Stomach (tissue), 9 donors: ENCODE measurements around the gene RTN3. TPM values are rescaled to one million over a fixed set of nuclear protein-coding genes. Genes with fewer than 3 reads are reported as not detected.

ENCODE experiments used
- DNase-seq, 2 donors: peaks; one replicate each; pipeline versions ENCODE4 v3.0.0 to v3.0.0-alpha.2; 2013 to 2019
- H3K27ac ChIP-seq, 5 donors: fragments of 200-600 bp in 4 of 5; sonication (generic) in 4 of 5; one replicate each; pipeline ENCODE4 v1.5.1; 2013 to 2019; ENCODE audit warnings: mild to moderate bottlenecking in 1 of 5, moderate library complexity in 1 of 5
- H3K27me3 ChIP-seq, 3 donors: fragments of 200-600 bp; sonication (generic); one replicate each; pipeline ENCODE4 v1.5.1; 2017 to 2019; ENCODE audit warnings: mixed run types in 1 of 3
- H3K36me3 ChIP-seq, 4 donors: fragments of 200-600 bp; sonication (generic); 1 replicate in 3 of 4; 2 replicates in 1 of 4; pipeline ENCODE4 v1.5.1; 2016 to 2019
- H3K4me1 ChIP-seq, 4 donors: fragments of 200-600 bp; sonication (generic); one replicate each; pipeline ENCODE4 v1.5.1; 2016 to 2019
- H3K4me3 ChIP-seq, 4 donors: fragments of 200-600 bp; sonication (generic) in 3 of 4; one replicate each; pipeline ENCODE4 v1.5.1; 2016 to 2019; ENCODE audit warnings: mild to moderate bottlenecking in 1 of 4
- H3K9me3 ChIP-seq, 4 donors: fragments of 200-600 bp; sonication (generic); one replicate each; pipeline ENCODE4 v1.5.1; 2016 to 2019
- EP300 ChIP-seq: sonication (generic); formaldehyde crosslinking; IDR thresholded peaks from one replicate; pipeline ENCODE4 v1.6.1; 2017; ENCODE audit warnings: antibody characterized with exemption
- POLR2A ChIP-seq, 4 donors: fragments of 450-650 bp; IDR thresholded peaks; one replicate each; pipeline ENCODE4 v1.6.1; 2016; ENCODE audit warnings: antibody characterized with exemption in 4 of 4, control low read depth in 2 of 4, mild to moderate bottlenecking in 1 of 4, moderate library complexity in 1 of 4
- POLR2AphosphoS5 ChIP-seq, 3 donors: sonication (generic); formaldehyde crosslinking; IDR thresholded peaks; one replicate each; pipeline ENCODE4 v1.6.1; 2016; ENCODE audit warnings: antibody characterized with exemption in 3 of 3
- WGBS, 5 donors: extraction: QIAGEN DNeasy Blood & Tissue Kit in 3 of 5; methylation state at CpG; one replicate each; pipeline versions ENCODE4 v1.1.5 to v1.1.7; 2013 to 2018; 5-methylcytosine and 5-hydroxymethylcytosine counted together
- intact Hi-C: fragments of 100-400 bp; cut with DNase I; formaldehyde crosslinking; loops from one replicate; pipeline ENCODE4 v1.15.1; 2023; ENCODE audit warnings: low total_unique reads
- polyA plus RNA-seq, 3 donors: library from polyadenylated mRNA; stranded (reverse); fragments of 200-250 nt; gene quantifications; one replicate each; pipeline ENCODE4 v1.2.3, GENCODE V29; 2013
- total RNA-seq, 5 donors: library from RNA; depleted of rRNA; stranded (reverse); fragments of >200 nt; gene quantifications; one replicate each; pipeline versions ENCODE4 v1.1.0 to v1.2.3, GENCODE V29; 2014 to 2016
- TF ChIP-seq, protein P1 (sequence below), 7 experiments: fragments of 450-650 bp in 4 of 7; fragments of 200-600 bp in 3 of 7; sonication (generic) in 3 of 7; IDR thresholded peaks; one replicate each; pipeline ENCODE4 v1.5.1; 2016 to 2019; ENCODE audit warnings: antibody characterized with exemption in 7 of 7, control low read depth in 2 of 7, mild to moderate bottlenecking in 1 of 7
- donor health status: healthy with polysubstance abuse.
- donor health status: Bipolar disorder and iron deficiency.
- donor health status: healthy.

Gene RTN3
- total and polyA plus RNA-seq, 8 donors = 22.2 to 83.8 (median 30.3) TPM

DNA sequence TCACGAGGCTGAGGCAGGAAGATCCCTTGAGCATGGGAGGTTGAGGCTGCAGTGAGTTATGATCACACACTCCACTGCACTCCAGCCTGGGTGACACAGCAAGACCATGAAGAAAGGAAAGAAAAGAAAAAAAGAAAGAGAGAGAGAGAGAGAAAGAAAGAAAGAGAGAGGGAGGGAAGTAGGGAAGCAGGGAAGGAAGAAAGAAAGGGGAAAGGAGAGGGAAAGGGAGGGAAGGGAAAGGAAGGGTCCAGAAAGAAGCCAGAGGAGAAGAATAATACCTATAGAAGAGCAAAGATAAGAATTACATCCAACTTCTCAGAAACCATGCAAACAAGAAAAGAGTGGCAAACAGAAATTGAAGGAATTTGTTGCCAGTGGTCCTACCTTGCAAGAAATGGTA, 104.5 kb downstream of the RTN3 start:
- H3K27ac ChIP-seq = no peak overlapping the region
- no peaks in the 10 kb centered on the region for H3K27me3 ChIP-seq
- no peak for DNase-seq
- H3K4me3 ChIP-seq = no peak overlapping the region
- peaks cover 0 to 3% (median under 1%) of the 10 kb centered on the region in 4 donors for H3K9me3 ChIP-seq
- TF ChIP-seq EP300 = no peak
- no peak for TF ChIP-seq POLR2A (IDR thresholded peaks at IDR 0.05)
- no peak for TF ChIP-seq POLR2AphosphoS5 (IDR thresholded peaks at IDR 0.05)
- TF ChIP-seq, protein P1, sequence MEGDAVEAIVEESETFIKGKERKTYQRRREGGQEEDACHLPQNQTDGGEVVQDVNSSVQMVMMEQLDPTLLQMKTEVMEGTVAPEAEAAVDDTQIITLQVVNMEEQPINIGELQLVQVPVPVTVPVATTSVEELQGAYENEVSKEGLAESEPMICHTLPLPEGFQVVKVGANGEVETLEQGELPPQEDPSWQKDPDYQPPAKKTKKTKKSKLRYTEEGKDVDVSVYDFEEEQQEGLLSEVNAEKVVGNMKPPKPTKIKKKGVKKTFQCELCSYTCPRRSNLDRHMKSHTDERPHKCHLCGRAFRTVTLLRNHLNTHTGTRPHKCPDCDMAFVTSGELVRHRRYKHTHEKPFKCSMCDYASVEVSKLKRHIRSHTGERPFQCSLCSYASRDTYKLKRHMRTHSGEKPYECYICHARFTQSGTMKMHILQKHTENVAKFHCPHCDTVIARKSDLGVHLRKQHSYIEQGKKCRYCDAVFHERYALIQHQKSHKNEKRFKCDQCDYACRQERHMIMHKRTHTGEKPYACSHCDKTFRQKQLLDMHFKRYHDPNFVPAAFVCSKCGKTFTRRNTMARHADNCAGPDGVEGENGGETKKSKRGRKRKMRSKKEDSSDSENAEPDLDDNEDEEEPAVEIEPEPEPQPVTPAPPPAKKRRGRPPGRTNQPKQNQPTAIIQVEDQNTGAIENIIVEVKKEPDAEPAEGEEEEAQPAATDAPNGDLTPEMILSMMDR (IDR thresholded peaks at IDR 0.05) = no peak
- intact Hi-C loops = no loop called here
- peaks cover 0 to 3% (median 0%) of the 10 kb centered on the region in 4 donors for H3K4me1 ChIP-seq
- H3K36me3 ChIP-seq = no peaks in the 10 kb centered on the region
- WGBS, 5 donors = 84 to 100% (median 89%) methylated on average over 1 of the region's 1 CpG

DNA sequence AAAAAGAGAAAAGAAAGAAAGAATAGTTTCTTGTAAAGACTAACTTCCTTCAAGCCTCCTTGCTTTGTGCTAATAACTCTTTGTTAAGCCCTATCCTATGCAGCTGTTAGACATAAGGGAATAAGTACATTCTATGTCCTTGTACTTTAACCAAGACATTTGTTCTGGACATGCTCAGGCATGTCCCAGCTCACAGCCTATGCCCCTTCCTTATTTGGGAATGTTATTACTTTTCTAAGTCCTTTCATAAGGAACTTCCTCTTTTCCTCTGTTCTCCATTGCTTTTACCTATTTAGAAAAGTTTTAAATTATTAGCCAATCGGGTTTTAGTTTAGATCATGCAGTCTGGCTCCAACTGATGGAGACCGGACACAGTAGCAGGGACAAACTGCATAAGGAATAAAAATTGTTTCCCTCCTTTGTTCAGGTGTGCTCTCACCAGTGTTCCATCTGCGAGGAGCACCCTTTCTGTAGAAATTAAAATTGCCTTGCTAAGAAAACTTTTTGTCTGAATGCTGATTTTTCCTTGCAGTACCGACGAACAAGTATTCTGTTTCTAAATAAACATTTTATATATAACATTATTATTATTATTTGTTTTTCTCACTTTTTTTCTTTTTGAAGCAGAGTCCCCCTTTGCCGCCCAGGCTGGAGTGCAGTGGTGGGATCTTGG, 110.3 kb downstream of the RTN3 start:
- Histone ChIP-seq H3K27me3 (no peaks in the 10 kb centered on the region), H3K4me1 (no peaks in the 10 kb centered on the region), H3K27ac (no peak overlapping the region), H3K4me3 (no peak overlapping the region), H3K9me3 (peaks cover 0 to 20% (median 15%) of the 10 kb centered on the region in 4 donors), H3K36me3 (no peaks in the 10 kb centered on the region)
- 85 to 98% (median 94%) methylated on average over 6 of the region's 6 CpGs for WGBS, 5 donors
- TF ChIP-seq POLR2AphosphoS5 (IDR thresholded peaks at IDR 0.05) = no peak
- TF ChIP-seq, protein P1 (IDR thresholded peaks at IDR 0.05) = no peak
- TF ChIP-seq EP300 = no peak
- no peak for TF ChIP-seq POLR2A (IDR thresholded peaks at IDR 0.05)
- DNase-seq = no peak
- intact Hi-C loops = no loop called here

DNA sequence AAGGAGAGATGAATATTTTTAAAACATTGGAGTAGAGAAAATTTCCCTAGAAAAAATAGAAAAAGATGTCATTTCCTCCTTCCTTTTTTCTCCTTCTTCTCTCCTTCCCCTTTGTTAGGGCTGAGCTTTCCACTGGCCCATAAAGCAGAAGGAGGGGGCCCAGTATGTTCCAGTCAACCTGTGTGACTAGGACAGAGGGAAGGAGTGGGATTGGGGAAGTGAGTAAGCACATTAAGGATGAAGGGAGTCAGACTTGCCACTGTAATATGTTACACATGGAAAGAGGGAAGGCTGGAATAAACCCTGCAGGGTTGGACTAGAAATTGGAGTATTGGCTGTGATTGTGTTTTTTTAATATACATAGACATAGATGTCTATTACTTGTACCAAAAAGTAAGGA, 111.9 kb downstream of the RTN3 start:
- Histone ChIP-seq H3K4me3 (no peak overlapping the region), H3K27me3 (no peaks in the 10 kb centered on the region), H3K4me1 (no peaks in the 10 kb centered on the region), H3K27ac (no peak overlapping the region), H3K36me3 (no peaks in the 10 kb centered on the region), H3K9me3 (peaks cover 0 to 20% (median 15%) of the 10 kb centered on the region in 4 donors)
- TF ChIP-seq POLR2A (IDR thresholded peaks at IDR 0.05) (no peak), EP300 (no peak), POLR2AphosphoS5 (IDR thresholded peaks at IDR 0.05) (no peak)
- TF ChIP-seq, protein P1 (IDR thresholded peaks at IDR 0.05) = no peak
- no peak for DNase-seq
- intact Hi-C loops = no loop called here

DNA sequence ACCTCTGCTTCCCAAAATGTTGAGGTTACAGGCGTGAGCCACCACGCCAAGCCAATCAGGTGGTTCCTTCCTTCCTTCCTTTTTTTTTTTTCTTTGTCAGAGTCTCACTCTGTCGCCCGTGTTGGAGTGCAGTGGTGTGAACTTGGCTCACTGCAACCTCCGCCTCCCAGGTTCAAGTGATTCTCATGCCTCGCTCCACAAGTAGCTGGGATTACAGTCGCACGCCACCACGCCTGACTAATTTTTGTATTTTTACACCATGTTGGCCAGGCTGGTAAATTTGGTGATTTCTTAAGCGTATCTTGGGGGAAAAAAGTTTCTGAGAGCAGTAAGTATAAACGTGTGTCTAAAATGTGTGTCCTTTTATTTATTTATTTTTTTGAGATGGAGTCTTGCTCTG, 113.8 kb downstream of the RTN3 start:
- 77 to 83% (median 82%) methylated on average over 11 of the region's 11 CpGs for WGBS, 5 donors
- Histone ChIP-seq H3K4me1 (no peaks in the 10 kb centered on the region), H3K27me3 (no peaks in the 10 kb centered on the region), H3K9me3 (peaks cover 0 to 20% (median 15%) of the 10 kb centered on the region in 4 donors), H3K4me3 (no peak overlapping the region), H3K27ac (no peak overlapping the region), H3K36me3 (no peaks in the 10 kb centered on the region)
- no peak for DNase-seq
- intact Hi-C loops = no loop called here
- no peak for TF ChIP-seq EP300

DNA sequence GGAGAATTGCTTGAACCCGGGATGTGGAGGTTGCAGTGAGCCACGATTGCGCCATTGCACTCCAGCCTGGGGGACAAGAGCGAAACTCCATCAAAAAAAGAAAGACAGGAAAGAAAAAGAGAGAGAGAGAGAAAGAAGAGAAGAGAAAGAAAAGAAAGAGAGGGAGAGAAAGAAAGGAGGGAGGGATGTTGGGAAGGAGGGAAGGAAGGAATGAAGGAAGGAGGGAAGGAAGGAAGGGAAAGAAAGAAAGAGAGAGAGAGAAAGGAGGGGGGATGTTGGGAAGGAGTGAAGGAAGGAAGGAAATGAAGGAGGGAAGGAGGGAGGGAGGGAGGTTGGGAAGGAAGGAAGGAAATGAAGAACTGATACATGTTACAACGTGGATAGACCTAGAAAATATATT, 119.6 kb downstream of the RTN3 start:
- Histone ChIP-seq H3K27ac (no peak overlapping the region), H3K4me1 (no peaks in the 10 kb centered on the region), H3K4me3 (no peak overlapping the region), H3K27me3 (no peaks in the 10 kb centered on the region), H3K9me3 (no peaks in the 10 kb centered on the region), H3K36me3 (no peaks in the 10 kb centered on the region)
- WGBS, 5 donors = 88 to 94% (median 89%) methylated on average over 5 of the region's 5 CpGs
- intact Hi-C loops = no loop called here
- DNase-seq = no peak
- TF ChIP-seq EP300 = no peak
- TF ChIP-seq POLR2A (IDR thresholded peaks at IDR 0.05) = no peak
- no peak for TF ChIP-seq POLR2AphosphoS5 (IDR thresholded peaks at IDR 0.05)
- TF ChIP-seq, protein P1 (IDR thresholded peaks at IDR 0.05) = no peak
